HepG2 (cell line): Measurements from ENCODE around the gene OR6A2. TPM values are rescaled to one million over a fixed set of nuclear protein-coding genes. Genes with fewer than 3 reads are reported as not detected.

ENCODE experiments used
- ATAC-seq: fragments of 200-7000 bp; cut with Tn5 transposase; 3 replicates; pipeline ENCODE4 v1.9.1; 2020; ENCODE audit warnings: mild to moderate bottlenecking, moderate library complexity
- BruUV-seq: library from RNA; stranded (reverse); fragments of 400-500 nt; replicated peaks from 2 replicates; lab custom pipeline; 2021; lab: Mats Ljungman, UMichigan
- CTCF ChIA-PET: fragments of 300-600 bp; formaldehyde crosslinking; extraction: SDS; loops from one replicate; lab custom pipeline; 2021; ENCODE audit warnings: low total read pairs, inconsistent platforms, low intra/inter-chr PET ratio; lab: Yijun Ruan, JAX
- POLR2A ChIA-PET: fragments of 350-600 bp; sonication (Branson Sonifier 250); formaldehyde crosslinking; loops from one replicate; lab custom pipeline; 2020; ENCODE audit warnings: antibody characterized with exemption, inconsistent platforms; lab: Yijun Ruan, JAX
- DNase-seq: peaks from one replicate; pipeline ENCODE4 v3.0.0-alpha.2; 2015; ENCODE audit warnings: low spot score
- FAIRE-seq: peaks from 3 replicates; lab custom pipeline; 2011; peaks lifted over from hg19 to GRCh38; lab: Jason Lieb, UNC
- H2AFZ ChIP-seq: one replicate; pipeline ENCODE4 v1.6.1; 2011; ENCODE audit warnings: low read length, inconsistent platforms
- H3K27ac ChIP-seq: fragments of 300-600 bp; 3 replicates; pipeline ENCODE4 v1.8.0; 2011; ENCODE audit warnings: mixed run types, mild to moderate bottlenecking, mixed read lengths, low read length, inconsistent platforms; ENCODE audit not compliant: insufficient read depth; ENCODE audit errors: extremely low read length
- H3K27me3 ChIP-seq, 2 experiments: fragments of 200-600 bp in 1 of 2; 2 replicates in 1 of 2; 3 replicates in 1 of 2; pipeline versions ENCODE4 v1.6.0 to v1.8.0; 2011; ENCODE audit warnings: low read length in 2 of 2, mild to moderate bottlenecking in 2 of 2, moderate library complexity in 2 of 2, inconsistent platforms in 1 of 2; ENCODE audit not compliant: insufficient read depth in 2 of 2, control insufficient read depth in 1 of 2
- H3K36me3 ChIP-seq, 2 experiments: fragments of 200-600 bp in 1 of 2; replicated peaks in 1 of 2; 2 replicates in 1 of 2; 3 replicates in 1 of 2; pipeline versions ENCODE4 v1.5.1 to v1.8.0; 2011; ENCODE audit warnings: low read length in 2 of 2, inconsistent platforms in 1 of 2; ENCODE audit not compliant: insufficient read depth in 2 of 2, control insufficient read depth in 1 of 2
- H3K4me1 ChIP-seq: 2 replicates; pipeline ENCODE4 v1.5.1; 2012; ENCODE audit warnings: low read length, inconsistent platforms; ENCODE audit not compliant: insufficient read depth
- H3K4me2 ChIP-seq: 2 replicates; pipeline ENCODE4 v1.6.0; 2011; ENCODE audit warnings: low read depth, low read length, inconsistent platforms
- H3K4me3 ChIP-seq, 3 experiments: fragments of 200-600 bp in 1 of 3; sonication (generic), shearing (Covaris generic) in 1 of 3; replicated peaks in 1 of 3; 2 replicates each; pipeline ENCODE4 v1.5.1; 2011 to 2016; ENCODE audit warnings: low read length in 3 of 3, inconsistent platforms in 2 of 3, low read depth in 2 of 3, mild to moderate bottlenecking in 2 of 3, control low read depth in 1 of 3, mixed read lengths in 1 of 3; ENCODE audit not compliant: insufficient read depth in 1 of 3
- H3K79me2 ChIP-seq: one replicate; pipeline ENCODE4 v1.6.1; 2011; ENCODE audit warnings: low read length, inconsistent platforms; ENCODE audit not compliant: insufficient read depth
- H3K9ac ChIP-seq: 2 replicates; pipeline ENCODE4 v1.6.0; 2011; ENCODE audit warnings: mild to moderate bottlenecking, low read depth, low read length, inconsistent platforms; ENCODE audit not compliant: insufficient read depth
- H3K9me3 ChIP-seq: 2 replicates; pipeline ENCODE4 v1.5.1; 2012; ENCODE audit warnings: mild to moderate bottlenecking, low read length
- H4K20me1 ChIP-seq: 2 replicates; pipeline ENCODE4 v1.6.0; 2011; ENCODE audit warnings: inconsistent platforms, mild to moderate bottlenecking, low read length, moderate library complexity; ENCODE audit not compliant: insufficient read depth
- AKNA ChIP-seq: sonication (generic); formaldehyde crosslinking; IDR thresholded peaks from 2 replicates; pipeline ENCODE4 v1.4.0; 2020; ENCODE audit warnings: missing genetic modification reagents, borderline replicate concordance
- FOXJ3 ChIP-seq: sonication (generic); formaldehyde crosslinking; IDR thresholded peaks from 2 replicates; pipeline ENCODE4 v1.4.0; 2020; ENCODE audit warnings: missing genetic modification reagents, mild to moderate bottlenecking, borderline replicate concordance
- HNF1B ChIP-seq: sonication (generic); formaldehyde crosslinking; IDR thresholded peaks from 2 replicates; pipeline ENCODE4 v1.5.1; 2020; ENCODE audit warnings: mild to moderate bottlenecking, moderate library complexity, missing genetic modification reagents
- KAT8 ChIP-seq: IDR thresholded peaks from 2 replicates; pipeline ENCODE4 v1.6.1; 2016; ENCODE audit warnings: missing genetic modification reagents, missing compliant biosample characterization
- KLF11 ChIP-seq: IDR thresholded peaks from 2 replicates; pipeline ENCODE4 v1.6.1; 2016; ENCODE audit warnings: missing compliant biosample characterization
- MBD4 ChIP-seq: IDR thresholded peaks from 2 replicates; pipeline ENCODE4 v1.6.1; 2012; ENCODE audit warnings: low read length, inconsistent platforms, borderline replicate concordance
- MLLT10 ChIP-seq: sonication (generic); formaldehyde crosslinking; IDR thresholded peaks from 2 replicates; pipeline ENCODE4 v1.4.0; 2020; ENCODE audit warnings: missing genetic modification reagents
- NCOA1 ChIP-seq: sonication (generic); formaldehyde crosslinking; IDR thresholded peaks from 2 replicates; pipeline ENCODE4 v1.9.0; 2021; ENCODE audit warnings: missing genetic modification reagents
- NPAS2 ChIP-seq: sonication (generic); formaldehyde crosslinking; IDR thresholded peaks from 2 replicates; pipeline ENCODE4 v1.8.0; 2022; ENCODE audit warnings: mild to moderate bottlenecking, missing genetic modification reagents, borderline replicate concordance
- PRPF4 ChIP-seq: fragments of 200-400 bp; formaldehyde crosslinking; IDR thresholded peaks from 2 replicates; pipeline ENCODE4 v1.6.1; 2016; ENCODE audit warnings: low read length, low read depth; ENCODE audit not compliant: poor library complexity, severe bottlenecking
- RXRA ChIP-seq: sonication (generic); formaldehyde crosslinking; IDR thresholded peaks from 2 replicates; pipeline ENCODE4 v1.5.1; 2020; ENCODE audit warnings: missing genetic modification reagents
- SRF ChIP-seq: IDR thresholded peaks from 2 replicates; pipeline ENCODE4 v1.6.1; 2011; ENCODE audit warnings: mild to moderate bottlenecking, low read depth, low read length, moderate library complexity
- WGBS: methylation state at CpG from one replicate; pipeline ENCODE4 v1.1.6; 2017; ENCODE audit warnings: low lambda C conversion rate; 5-methylcytosine and 5-hydroxymethylcytosine counted together
- in situ Hi-C: cut with HindIII; loops from 2 replicates; pipeline ENCODE4 v1.10.0; 2017; ENCODE audit warnings: low pct_unique_long_range_greater_than_20kb; ENCODE audit not compliant: extremely low pct_ligation_motif_present
- intact Hi-C: fragments of 100-400 bp; cut with micrococcal nuclease; formaldehyde crosslinking; loops from one replicate; pipeline ENCODE4 v1.10.0; 2022; ENCODE audit not compliant: unreplicated experiment
- polyA plus RNA-seq, 8 experiments: library from polyadenylated mRNA; depleted of rRNA in 3 of 8; stranded (reverse) in 7 of 8; unstranded in 1 of 8; fragments of >200 nt; fragmentation: Illumina TruSeq in 4 of 8; extraction: Trizol in 4 of 8; gene quantifications; 2 replicates each; pipeline versions ENCODE4 v1.2.1 to v1.2.3, GENCODE V29; 2011 to 2016; ENCODE audit warnings: low read depth in 4 of 8, missing spikeins in 1 of 8, mixed read lengths in 1 of 8; ENCODE audit not compliant: insufficient read depth in 1 of 8
- total RNA-seq, 5 experiments: library from RNA; depleted of rRNA; stranded (reverse); fragments of >200 nt; fragmentation: Illumina TruSeq; extraction: Trizol; gene quantifications; 2 replicates each; pipeline ENCODE4 v1.2.3, GENCODE V29; 2016; ENCODE audit warnings: low read depth in 1 of 5
- TF ChIP-seq, protein P1 (sequence below): sonication (generic); formaldehyde crosslinking; IDR thresholded peaks from 2 replicates; pipeline ENCODE4 v1.9.0; 2022; ENCODE audit warnings: missing genetic modification reagents, mild to moderate bottlenecking, borderline replicate concordance

Gene OR6A2
- total and polyA plus RNA-seq, 2 of the 13 experiments (the other 11 are each of a cell fraction or from before 2014, with no cell fraction given): not detected

DNA sequence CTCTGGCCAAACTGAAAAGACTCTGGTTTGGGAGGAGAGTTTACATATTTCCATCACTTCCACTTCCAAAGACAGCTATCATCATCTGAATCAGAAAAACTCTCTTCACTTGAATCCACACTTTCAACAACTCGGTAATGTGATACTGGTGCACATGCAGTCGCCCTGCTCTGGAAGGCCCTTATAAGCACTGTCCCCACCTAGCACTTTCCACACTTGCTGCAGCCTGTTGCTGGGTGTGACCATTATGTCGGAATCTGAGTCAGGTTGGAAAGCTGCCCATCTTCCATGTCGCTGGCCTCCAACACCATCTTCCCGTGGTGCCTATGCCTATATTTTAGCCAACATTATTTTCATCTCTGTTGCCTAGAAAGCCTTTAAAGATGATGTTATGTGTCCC lies 44.9 kb upstream of the OR6A2 start:
- DNase-seq: no peak
- POLR2A ChIA-PET: no interaction called here
- no TSS peak for BruUV-seq
- no peak for FAIRE-seq
- H3K4me3 ChIP-seq: no peak overlapping the region
- H4K20me1 ChIP-seq: no peaks in the 10 kb centered on the region
- no peak overlapping the region for H3K9ac ChIP-seq
- H2AFZ ChIP-seq: no peak overlapping the region
- CTCF ChIA-PET: no interaction called here
- no peak overlapping the region for H3K4me2 ChIP-seq
- no peaks in the 10 kb centered on the region for H3K36me3 ChIP-seq
- H3K27ac ChIP-seq: no peak overlapping the region
- in situ Hi-C loops: no loop called here
- H3K79me2 ChIP-seq: no peaks in the 10 kb centered on the region
- H3K27me3 ChIP-seq: peaks cover 0 to 6% of the 10 kb centered on the region in 2 experiments; a peak in 1 of 5 replicates
- 0 out of 2 replicates have a peak, but pooled peaks cover 6% of the 10 kb centered on the region for H3K4me1 ChIP-seq
- intact Hi-C loops: no loop called here
- ATAC-seq: no peak
- 9% methylated on average over 5 of the region's 5 CpGs for WGBS
- H3K9me3 ChIP-seq: no peaks in the 10 kb centered on the region
- TF ChIP-seq NCOA1 (no peak), KAT8 (no peak), AKNA (no peak), MBD4 (no peak), RXRA (CRISPR knock-in tag) (no peak), PRPF4 (no peak), NPAS2 (CRISPR knock-in tag) (no peak), KLF11 (CRISPR knock-in tag) (no peak), FOXJ3 (CRISPR knock-in tag) (no peak), SRF (no peak), MLLT10 (no peak), HNF1B (CRISPR knock-in tag) (no peak)
- TF ChIP-seq, protein P1, sequence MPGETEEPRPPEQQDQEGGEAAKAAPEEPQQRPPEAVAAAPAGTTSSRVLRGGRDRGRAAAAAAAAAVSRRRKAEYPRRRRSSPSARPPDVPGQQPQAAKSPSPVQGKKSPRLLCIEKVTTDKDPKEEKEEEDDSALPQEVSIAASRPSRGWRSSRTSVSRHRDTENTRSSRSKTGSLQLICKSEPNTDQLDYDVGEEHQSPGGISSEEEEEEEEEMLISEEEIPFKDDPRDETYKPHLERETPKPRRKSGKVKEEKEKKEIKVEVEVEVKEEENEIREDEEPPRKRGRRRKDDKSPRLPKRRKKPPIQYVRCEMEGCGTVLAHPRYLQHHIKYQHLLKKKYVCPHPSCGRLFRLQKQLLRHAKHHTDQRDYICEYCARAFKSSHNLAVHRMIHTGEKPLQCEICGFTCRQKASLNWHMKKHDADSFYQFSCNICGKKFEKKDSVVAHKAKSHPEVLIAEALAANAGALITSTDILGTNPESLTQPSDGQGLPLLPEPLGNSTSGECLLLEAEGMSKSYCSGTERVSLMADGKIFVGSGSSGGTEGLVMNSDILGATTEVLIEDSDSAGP (CRISPR knock-in tag): no peak
